ENCODE results near the gene ERI3.

DNA sequence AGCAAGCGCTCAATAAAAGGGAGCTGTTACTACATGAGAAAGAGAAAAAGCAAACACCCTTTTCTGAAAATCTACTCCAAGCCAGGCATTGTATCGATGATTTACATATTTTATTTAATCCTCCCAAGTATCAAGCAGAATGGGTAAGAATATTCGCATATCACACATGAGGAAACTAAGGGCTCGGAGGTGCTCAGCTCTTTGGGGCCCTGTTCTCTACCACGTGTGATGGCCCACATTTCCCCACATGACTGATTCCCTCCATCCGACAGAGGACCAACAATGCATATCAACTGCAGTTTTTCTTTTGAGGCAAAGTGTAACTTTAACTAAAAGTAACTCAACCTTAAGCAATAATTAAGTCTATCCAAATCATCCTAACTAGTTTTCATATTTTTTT lies 8.2 kb downstream of the ERI3 start:
- no peak for TF ChIP-seq GATA2 (IDR thresholded peaks at IDR 0.05; ENCODE audit: low read depth, low read length)
- no peak for TF ChIP-seq GATA3 (IDR thresholded peaks at IDR 0.05; ENCODE audit: low read depth, low read length)

Measured in SH-SY5Y (cell line).